Superior temporal gyrus (tissue), 1 donor: ENCODE data around the gene RPS6KB1.
"Not testable (repeated sequence)": the region's sequence is repeated elsewhere in the genome, so short reads cannot be mapped to it uniquely, and the experiment has no call there.

Source experiments
- DNase-seq: peaks from one replicate; pipeline ENCODE4 v3.0.0-alpha.2; 2016; ENCODE audit errors: extremely low spot score

The RPS6KB1 gene

DNA sequence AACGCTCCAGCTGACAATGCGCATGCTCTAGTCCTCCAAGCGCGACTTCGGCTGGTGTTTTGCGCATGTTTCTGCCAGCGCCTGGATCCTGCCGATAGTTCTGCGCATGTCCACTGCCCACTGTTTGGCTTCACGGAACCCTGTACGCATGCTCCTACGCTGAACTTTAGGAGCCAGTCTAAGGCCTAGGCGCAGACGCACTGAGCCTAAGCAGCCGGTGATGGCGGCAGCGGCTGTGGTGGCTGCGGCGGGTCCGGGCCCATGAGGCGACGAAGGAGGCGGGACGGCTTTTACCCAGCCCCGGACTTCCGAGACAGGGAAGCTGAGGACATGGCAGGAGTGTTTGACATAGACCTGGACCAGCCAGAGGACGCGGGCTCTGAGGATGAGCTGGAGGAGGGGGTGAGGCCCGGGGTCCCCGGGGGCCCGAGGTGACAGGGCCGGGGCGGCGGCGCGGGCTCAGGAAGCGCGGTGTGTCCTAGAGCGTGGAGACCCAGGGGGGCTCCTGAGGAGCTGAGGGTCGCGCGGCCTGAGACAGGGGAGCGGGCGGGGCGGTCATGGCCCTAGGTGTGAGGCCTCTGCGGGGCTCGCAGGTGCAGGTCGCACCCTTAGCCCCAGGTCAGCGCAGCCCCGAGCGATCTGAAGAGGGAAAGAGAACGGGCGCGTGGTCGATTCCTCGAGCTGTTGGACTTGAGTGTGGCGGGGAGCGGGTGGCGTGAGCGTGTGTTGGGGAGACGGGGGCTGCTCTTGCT lies at the start of gene RPS6KB1, which contains the start of gene TUBD1:
RPS6KB1 (plus strand) TSS at position 198 of the 752 bp plus-strand sequence; CDS start at position 262, 64 bp downstream.
TUBD1 (minus strand) TSS at position 20 of the 752 bp plus-strand sequence. CDS start 1,941 bp downstream, outside the sequence.
- DNase-seq = peak; percentile 100

DNA sequence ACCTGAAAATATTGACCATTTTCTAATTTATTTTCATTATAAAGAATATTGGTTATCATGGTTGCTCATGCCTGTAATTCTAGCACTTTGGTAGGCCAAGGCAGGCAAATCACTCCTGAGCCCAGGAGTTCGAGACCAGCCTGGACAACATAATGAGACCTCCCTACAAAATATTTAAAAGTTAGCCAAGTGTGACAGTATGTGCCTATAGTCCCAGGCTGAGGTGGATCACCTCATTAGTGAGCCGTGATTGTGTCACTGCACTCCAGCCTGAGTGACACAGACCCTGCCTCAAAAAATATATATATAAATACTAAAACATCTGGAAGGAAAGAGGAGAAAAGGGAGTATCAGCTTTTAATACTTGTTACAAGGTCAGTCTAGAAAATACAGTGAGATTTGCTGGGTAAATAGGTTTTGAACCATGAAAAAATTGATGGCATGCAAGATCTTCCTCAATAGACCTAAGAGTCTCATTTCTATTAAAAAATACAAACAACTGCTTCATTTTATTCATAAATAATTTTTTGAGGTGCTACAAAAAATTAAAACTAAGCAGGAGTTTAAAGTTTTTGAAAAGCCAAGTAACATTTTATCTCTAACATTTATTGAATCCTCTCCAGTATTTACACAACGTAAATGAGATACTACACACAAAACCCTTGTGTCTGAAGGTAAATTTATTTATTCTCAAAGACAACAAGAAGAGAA lies 47.9 kb upstream of the RPS6KB1 start:
- no peak for DNase-seq

DNA sequence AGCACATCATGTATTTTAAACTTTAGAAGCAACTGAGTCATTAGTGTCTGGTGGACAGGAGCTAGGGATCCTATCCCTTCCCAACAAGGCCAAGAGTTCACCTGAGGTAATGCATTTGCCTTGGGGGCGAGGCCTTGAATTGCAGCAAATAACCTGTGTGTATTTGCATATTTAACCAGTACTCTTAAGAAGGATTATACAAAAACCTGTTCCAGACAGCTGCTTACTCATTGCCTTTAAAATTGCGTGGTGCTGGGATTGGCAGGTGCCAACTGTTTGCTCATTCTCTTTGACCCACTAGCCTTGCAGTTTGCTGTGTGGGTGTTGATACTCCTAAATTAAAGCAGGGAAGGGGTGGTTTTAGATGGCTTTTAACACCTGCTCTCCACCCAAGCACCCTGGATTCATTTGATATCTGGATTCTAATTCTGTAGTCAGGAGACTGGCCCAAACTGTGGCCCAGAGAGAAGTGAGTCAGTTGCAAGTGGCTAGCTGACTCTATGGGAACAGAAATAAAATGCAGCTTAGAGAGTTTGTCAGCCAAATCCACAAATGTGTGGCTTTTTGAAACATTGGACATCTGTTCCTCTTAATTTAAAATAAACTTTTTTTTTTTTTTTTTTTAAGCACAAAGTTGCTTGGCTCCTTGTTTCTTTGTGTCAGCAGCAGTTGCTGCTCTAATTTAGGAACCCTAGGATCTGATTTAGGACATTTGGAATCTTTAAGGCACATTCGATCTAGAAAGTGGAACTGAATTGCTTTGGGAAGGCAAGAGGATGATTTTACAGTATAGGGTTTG lies 47.1 kb upstream of the RPS6KB1 start:
- peak; percentile 73 for DNase-seq

DNA sequence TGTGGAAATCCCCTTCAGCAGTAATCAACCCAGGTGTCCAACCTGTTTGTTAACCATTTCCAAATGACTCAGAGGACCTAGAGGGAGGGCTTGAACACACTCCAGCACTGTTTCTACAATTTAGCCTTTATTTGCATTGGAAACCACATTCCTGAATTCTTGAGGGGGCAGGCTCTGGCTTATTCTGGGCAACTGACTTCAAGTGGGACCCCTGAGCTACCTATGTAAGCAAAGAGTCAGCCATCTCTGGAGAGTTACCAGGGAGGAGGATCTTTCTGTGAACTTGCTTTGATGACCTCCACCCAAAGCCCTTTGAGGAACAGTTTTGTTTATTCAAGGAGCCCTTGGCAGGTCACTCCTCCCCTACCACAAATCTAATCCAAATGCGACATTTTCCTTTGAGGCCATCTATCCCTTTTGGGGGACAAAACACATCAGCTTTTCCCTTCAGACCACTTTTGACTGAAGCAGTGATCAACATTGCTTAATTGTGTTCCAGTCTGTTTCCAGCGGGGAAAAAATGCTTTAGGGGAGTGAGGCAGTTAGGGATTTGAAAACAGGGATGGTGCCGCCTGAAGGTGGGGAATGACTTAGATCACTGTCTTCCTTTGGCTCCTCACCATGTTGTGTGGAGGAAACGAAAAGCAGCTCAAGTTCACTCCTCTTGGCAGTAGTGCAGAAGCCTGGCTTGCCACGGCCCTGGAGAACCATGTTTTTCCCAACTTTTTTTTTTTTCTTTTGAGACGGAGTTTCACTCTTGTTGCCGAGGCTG lies 46.3 kb upstream of the RPS6KB1 start:
- DNase-seq = peak; percentile 43

GRCh38 chr17:59848385-59848668 lies 44.6 kb upstream of the RPS6KB1 start:
- DNase-seq = no peak

GRCh38 chr17:59848778-59849177 lies 44.1 kb upstream of the RPS6KB1 start:
- no peak for DNase-seq

GRCh38 chr17:59850311-59850710 lies 42.6 kb upstream of the RPS6KB1 start:
- DNase-seq = not testable (repeated sequence)

GRCh38 chr17:59851439-59852375 lies 41.2 kb upstream of the RPS6KB1 start:
- DNase-seq = no peak

DNA sequence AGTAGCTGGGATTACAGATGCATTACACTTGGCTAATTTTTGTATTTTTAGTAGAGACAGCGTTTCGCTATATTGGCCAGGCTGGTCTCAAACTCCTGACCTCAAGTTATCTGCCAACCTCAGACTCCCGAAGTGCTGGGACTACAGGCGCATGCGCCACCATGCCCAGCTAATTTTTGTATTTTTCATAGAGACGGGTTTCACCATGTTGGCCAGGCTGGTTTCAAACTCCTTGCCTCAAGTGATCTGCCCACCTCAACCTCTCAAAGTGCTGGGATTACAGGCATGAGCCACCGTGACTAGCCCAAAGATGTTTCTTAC lies 40.1 kb upstream of the RPS6KB1 start:
- not testable (repeated sequence) for DNase-seq

GRCh38 chr17:59853168-59853918 lies 39.6 kb upstream of the RPS6KB1 start:
- no peak for DNase-seq

- DNase-seq = not testable (repeated sequence)
These were observed 38.8 kb upstream of the RPS6KB1 start for GRCh38 chr17:59853919-59854729.

- DNase-seq = no peak
These were observed 35.8 kb upstream of the RPS6KB1 start for GRCh38 chr17:59856859-59857794.

GRCh38 chr17:59858167-59858816 lies 34.6 kb upstream of the RPS6KB1 start:
- DNase-seq = no peak

DNA sequence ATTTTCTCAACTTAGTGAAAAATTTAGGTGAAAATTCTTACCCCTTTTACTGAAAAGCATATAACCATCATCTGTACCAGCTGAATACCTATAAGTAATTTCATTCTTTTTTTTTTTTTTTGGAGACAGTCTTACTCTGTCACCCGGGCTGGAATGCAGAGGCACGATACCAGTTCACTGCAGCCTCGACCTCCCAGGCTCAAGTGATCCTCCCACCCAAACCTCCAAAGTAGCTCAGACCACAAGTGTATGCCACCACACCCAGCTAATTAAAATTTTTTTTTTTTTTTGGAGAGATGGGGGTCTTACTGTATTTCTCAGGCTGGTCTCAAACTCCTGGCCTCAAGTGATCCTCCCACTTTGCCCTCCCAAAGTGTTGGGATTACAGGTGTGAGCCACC lies 34.0 kb upstream of the RPS6KB1 start:
- DNase-seq = no peak

GRCh38 chr17:59859444-59860025 lies 33.4 kb upstream of the RPS6KB1 start:
- DNase-seq = peak; percentile 67

DNA sequence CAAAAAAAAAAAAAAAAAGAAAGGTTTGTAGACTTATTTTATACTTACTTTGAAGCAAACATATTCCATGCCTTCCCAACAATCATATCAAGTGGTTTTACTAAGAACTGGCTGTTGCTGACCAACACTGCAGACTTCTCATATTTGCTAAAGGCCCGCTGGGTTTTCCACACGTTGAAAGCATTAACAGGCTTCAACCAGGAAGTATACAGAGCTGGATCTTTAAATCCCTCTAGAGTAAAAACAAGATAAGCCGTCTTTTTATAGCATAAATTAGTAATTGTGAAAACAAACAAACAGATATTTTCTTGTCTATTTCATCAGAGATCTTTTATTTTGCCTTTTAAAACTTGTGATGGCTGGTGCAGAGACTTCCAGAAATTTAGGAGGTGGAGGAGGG lies 29.3 kb upstream of the RPS6KB1 start:
- DNase-seq = no peak

DNA sequence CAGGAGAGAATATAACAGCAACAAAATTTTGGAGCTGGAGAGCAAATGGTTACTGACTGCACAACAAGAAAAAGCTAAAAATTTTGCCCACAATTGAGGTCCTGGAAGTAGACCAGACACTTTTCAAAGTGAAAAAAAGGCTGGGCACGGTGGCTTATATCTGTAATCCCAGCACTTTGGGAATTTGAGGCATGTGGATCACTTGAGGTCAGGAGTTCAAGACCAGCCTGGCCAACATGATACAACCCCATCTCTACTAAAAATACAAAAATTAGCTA lies 23.0 kb upstream of the RPS6KB1 start:
- DNase-seq = no peak
